ENCODE results near the gene PLN.

PLN gene

DNA sequence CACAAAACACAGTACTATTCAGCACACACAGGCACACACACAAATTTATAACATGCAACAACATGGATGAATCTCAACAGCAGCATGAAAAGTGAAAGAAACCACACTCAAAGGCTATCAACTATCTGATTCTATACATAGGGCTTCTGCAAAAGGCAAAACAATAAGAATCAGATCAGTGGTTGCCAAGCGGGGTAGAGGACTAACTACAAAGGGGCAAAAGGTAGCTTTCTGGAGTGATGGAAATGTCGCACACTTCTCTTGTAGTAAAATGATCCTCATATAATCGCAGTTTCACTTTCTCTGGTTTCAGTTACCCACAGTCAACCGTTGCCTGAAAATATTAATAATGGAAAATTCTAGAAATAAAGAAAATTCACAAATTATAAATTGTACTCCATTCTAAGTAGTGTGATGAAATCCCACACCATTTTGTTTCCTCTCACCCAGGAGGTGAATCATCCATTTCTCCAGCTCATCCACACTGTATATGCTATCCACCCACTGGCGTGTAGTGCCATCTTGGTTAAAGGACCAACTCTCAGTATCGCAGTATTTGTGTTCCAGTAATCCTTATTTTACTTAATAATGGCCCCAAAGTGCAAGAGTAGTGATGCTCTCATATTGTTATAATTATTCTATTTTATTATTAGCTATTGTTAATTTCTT lies 12.8 kb upstream of the PLN start:
- DNase-seq (ENCODE audit: low read depth in 1 of 2, low spot score in 1 of 2) = no peak
- no peaks in the 10 kb centered on the region for H3K27me3 ChIP-seq (ENCODE audit: insufficient read depth, poor library complexity, severe bottlenecking)
- H3K4me3 ChIP-seq (replicated peaks; ENCODE audit: insufficient read depth, low read length) = no peak overlapping the region
- no peak for TF ChIP-seq SPI1 (IDR thresholded peaks at IDR 0.05; ENCODE audit: borderline replicate concordance, low read depth)
- TF ChIP-seq, protein P1, sequence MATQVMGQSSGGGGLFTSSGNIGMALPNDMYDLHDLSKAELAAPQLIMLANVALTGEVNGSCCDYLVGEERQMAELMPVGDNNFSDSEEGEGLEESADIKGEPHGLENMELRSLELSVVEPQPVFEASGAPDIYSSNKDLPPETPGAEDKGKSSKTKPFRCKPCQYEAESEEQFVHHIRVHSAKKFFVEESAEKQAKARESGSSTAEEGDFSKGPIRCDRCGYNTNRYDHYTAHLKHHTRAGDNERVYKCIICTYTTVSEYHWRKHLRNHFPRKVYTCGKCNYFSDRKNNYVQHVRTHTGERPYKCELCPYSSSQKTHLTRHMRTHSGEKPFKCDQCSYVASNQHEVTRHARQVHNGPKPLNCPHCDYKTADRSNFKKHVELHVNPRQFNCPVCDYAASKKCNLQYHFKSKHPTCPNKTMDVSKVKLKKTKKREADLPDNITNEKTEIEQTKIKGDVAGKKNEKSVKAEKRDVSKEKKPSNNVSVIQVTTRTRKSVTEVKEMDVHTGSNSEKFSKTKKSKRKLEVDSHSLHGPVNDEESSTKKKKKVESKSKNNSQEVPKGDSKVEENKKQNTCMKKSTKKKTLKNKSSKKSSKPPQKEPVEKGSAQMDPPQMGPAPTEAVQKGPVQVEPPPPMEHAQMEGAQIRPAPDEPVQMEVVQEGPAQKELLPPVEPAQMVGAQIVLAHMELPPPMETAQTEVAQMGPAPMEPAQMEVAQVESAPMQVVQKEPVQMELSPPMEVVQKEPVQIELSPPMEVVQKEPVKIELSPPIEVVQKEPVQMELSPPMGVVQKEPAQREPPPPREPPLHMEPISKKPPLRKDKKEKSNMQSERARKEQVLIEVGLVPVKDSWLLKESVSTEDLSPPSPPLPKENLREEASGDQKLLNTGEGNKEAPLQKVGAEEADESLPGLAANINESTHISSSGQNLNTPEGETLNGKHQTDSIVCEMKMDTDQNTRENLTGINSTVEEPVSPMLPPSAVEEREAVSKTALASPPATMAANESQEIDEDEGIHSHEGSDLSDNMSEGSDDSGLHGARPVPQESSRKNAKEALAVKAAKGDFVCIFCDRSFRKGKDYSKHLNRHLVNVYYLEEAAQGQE (IDR thresholded peaks at IDR 0.05; ENCODE audit: insufficient replicate concordance, low read depth) = no peak
- TF ChIP-seq POLR2AphosphoS5 (IDR thresholded peaks at IDR 0.05; ENCODE audit: low read depth) = no peak
- no peak for TF ChIP-seq GABPA (IDR thresholded peaks at IDR 0.05; ENCODE audit: low read depth)
- TF ChIP-seq, protein P2, sequence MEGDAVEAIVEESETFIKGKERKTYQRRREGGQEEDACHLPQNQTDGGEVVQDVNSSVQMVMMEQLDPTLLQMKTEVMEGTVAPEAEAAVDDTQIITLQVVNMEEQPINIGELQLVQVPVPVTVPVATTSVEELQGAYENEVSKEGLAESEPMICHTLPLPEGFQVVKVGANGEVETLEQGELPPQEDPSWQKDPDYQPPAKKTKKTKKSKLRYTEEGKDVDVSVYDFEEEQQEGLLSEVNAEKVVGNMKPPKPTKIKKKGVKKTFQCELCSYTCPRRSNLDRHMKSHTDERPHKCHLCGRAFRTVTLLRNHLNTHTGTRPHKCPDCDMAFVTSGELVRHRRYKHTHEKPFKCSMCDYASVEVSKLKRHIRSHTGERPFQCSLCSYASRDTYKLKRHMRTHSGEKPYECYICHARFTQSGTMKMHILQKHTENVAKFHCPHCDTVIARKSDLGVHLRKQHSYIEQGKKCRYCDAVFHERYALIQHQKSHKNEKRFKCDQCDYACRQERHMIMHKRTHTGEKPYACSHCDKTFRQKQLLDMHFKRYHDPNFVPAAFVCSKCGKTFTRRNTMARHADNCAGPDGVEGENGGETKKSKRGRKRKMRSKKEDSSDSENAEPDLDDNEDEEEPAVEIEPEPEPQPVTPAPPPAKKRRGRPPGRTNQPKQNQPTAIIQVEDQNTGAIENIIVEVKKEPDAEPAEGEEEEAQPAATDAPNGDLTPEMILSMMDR (IDR thresholded peaks at IDR 0.05; ENCODE audit: insufficient read depth, low read length) = no peak
- no peak overlapping the region for H3K27ac ChIP-seq (replicated peaks)

DNA sequence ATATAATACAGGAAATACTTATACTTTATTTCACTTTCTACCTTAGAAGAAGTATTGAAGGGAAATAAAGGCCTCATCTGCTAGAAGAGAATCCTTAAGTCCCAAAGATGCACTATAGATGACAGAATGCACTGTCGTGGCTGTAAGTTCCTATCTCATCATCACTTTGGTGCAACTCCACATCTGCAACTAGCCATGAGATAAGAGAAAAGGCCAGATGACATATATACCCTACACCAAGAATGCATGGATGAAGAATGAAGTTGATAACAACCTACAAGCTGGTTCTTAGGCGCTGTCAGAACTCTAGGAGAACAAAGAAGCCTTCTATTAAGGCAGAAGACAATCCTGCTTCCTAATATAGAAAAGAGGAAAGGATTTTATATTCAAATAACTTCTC lies 11.6 kb upstream of the PLN start:
- DNase-seq (ENCODE audit: low read depth in 1 of 2, low spot score in 1 of 2) = no peak
- Histone ChIP-seq H3K27ac (replicated peaks) (no peak overlapping the region), H3K27me3 (ENCODE audit: insufficient read depth, poor library complexity, severe bottlenecking) (no peaks in the 10 kb centered on the region), H3K4me3 (replicated peaks; ENCODE audit: insufficient read depth, low read length) (no peak overlapping the region)
- TF ChIP-seq GABPA (IDR thresholded peaks at IDR 0.05; ENCODE audit: low read depth) = no peak
- TF ChIP-seq, protein P2 (IDR thresholded peaks at IDR 0.05; ENCODE audit: insufficient read depth, low read length) = no peak
- TF ChIP-seq SPI1 (IDR thresholded peaks at IDR 0.05; ENCODE audit: borderline replicate concordance, low read depth) = no peak
- TF ChIP-seq POLR2AphosphoS5 (IDR thresholded peaks at IDR 0.05; ENCODE audit: low read depth) = no peak
- TF ChIP-seq, protein P1 (IDR thresholded peaks at IDR 0.05; ENCODE audit: insufficient replicate concordance, low read depth) = no peak

DNA sequence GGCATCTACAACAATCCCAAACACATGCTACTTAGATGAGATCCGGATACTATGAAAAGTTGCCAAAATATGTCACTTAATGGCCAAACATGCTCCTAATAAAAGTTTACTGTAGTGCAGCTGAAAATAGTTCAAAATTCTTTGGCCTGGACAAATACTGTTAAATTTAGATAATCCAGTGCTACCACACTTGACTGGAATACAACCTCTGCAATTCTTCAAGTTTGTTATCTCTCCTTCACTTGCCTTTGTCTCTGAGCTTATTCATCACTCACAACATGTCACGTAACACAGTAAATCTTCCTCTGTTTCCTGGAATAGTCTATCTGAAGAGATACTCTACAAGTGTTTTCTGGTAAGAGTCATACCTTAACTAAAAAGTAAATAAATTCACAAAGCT lies 10.5 kb upstream of the PLN start:
- DNase-seq (ENCODE audit: low read depth in 1 of 2, low spot score in 1 of 2) = no peak
- no peak overlapping the region for H3K4me3 ChIP-seq (replicated peaks; ENCODE audit: insufficient read depth, low read length)
- H3K27ac ChIP-seq (replicated peaks) = no peak overlapping the region
- H3K27me3 ChIP-seq (ENCODE audit: insufficient read depth, poor library complexity, severe bottlenecking) = no peaks in the 10 kb centered on the region
- TF ChIP-seq POLR2AphosphoS5 (IDR thresholded peaks at IDR 0.05; ENCODE audit: low read depth) = no peak
- TF ChIP-seq, protein P1 (IDR thresholded peaks at IDR 0.05; ENCODE audit: insufficient replicate concordance, low read depth) = no peak
- TF ChIP-seq SPI1 (IDR thresholded peaks at IDR 0.05; ENCODE audit: borderline replicate concordance, low read depth) = no peak
- TF ChIP-seq, protein P2 (IDR thresholded peaks at IDR 0.05; ENCODE audit: insufficient read depth, low read length) = no peak
- no peak for TF ChIP-seq GABPA (IDR thresholded peaks at IDR 0.05; ENCODE audit: low read depth)
